Measurements from ENCODE around the gene TET2. TPM values are rescaled to one million over a fixed set of nuclear protein-coding genes. Genes with fewer than 3 reads are reported as not detected.

The TET2 gene
- total RNA-seq, 1 experiment from 2014 or later, result 6.7 TPM

DNA sequence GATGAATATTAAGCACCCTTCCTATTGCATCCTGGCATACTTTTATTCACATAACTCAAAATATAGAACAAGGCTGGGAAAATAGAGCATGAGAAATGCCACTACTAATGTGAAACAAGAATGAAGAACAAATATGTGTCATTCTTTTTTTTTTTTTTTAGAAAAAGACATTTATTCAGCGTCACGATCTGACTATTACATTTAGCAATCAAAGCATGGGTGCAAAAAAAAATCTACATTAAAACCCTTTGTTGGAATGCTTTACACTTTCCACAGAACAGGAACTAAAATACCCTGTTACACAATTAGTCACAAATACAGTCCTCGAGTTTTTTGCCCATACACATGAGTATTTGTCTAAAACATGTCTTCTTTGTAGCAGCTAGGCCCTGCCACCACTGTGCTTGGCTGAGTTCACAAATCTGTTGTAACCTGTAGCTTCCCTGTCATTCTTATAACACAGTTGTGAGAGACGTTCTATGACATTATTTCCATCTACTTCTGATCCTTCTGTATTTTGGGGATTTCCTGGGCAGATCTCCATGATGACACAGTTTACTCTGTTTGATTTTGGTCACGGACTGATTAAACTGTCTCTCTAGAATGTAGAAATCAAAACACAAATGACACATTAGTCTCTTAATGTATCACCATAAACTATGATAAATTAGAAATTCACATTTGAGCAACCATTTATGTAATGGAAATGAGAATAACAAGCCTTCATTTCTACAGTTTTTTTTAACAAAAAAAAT, 9.4 kb upstream of the TET2 start:
- DNase-seq (ENCODE audit: low spot score), result no peak
- in situ Hi-C loops (cut with HindIII; ENCODE audit: low sequenced_read_pairs), result no loop called here

DNA sequence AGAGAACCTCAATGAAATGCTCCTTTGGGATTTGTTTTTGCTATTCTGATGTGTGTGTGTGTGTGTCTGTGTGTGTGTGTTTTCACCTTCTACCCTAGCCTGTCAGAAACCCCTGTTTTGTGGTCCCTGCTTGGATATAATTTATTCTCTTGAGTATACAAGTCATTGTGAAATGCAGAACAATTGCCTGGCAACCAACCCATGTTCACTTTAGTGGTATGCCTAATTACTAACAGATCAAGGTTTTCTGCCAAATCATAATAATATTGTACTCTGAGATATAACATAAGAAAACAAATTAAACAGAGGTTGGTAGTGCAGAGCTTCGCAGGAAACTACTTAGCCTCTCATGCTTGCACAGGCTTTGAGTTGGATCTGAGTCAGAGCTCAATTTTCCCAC, 7.0 kb upstream of the TET2 start:
- in situ Hi-C loops (cut with HindIII; ENCODE audit: low sequenced_read_pairs), result no loop called here

DNA sequence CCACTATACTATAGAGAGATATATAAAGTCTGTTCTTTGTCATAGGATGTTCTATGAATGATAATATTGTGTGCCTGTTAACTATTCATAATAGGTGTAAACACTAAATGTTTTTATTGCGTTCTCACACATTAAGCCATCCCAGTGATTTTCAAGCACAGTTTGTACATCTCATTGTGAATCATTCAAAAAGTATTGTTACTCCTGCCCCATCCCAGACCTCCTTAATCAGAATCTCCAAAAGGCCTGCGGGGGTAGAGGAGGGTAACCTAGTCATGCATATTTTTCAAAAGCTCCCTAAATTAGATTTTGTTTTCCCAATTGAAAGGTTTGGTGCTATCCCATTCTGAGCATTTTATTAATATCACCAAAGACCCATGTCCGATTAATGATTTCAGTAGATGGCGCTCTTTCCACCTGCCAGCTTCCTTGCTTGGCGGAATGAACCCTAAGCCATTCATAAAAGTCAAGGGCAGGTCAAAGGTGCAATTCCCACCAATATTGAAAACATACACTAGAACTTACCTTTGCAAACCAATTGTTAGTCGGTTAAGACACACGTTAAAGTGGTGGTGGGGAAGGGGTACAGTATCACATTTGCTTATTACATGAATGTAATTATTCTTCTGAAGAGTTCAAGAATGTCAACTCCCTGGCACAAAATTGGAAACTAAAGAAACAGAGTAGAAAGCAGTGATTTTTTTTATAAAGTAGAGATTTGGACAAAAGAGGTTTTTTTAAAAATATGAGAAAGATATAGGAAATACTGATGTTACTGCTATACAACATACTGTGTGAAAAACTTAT, 5.8 kb upstream of the TET2 start:
- DNase-seq (ENCODE audit: low spot score), result peak; percentile 50
- in situ Hi-C loops (cut with HindIII; ENCODE audit: low sequenced_read_pairs), result no loop called here

More for the DNA sequence above, 7.0 kb upstream of the TET2 start:
- DNase-seq (ENCODE audit: low spot score), result no peak

- DNase-seq (ENCODE audit: low spot score), result peak; percentile 39
- in situ Hi-C loops (cut with HindIII; ENCODE audit: low sequenced_read_pairs), result no loop called here
Measured at GRCh38 chr4:105145156-105145902, 1.3 kb upstream of the TET2 start.

DNA sequence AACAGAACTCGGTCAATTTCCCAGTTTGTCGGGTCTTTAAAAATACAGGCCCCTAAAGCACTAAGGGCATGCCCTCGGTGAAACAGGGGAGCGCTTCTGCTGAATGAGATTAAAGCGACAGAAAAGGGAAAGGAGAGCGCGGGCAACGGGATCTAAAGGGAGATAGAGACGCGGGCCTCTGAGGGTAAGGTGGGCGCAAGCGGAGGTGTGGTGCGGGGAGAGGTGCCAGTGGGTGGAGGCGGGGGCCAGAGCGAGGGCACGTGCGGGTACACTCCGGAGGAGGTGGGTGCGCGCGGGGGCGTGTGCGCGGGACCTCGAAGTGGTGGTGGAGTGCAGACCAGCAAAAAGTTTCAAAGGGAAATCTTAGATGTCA, 787 bp upstream of the TET2 start:
- in situ Hi-C loops (cut with HindIII; ENCODE audit: low sequenced_read_pairs), result no loop called here
- DNase-seq (ENCODE audit: low spot score), result no peak

DNA sequence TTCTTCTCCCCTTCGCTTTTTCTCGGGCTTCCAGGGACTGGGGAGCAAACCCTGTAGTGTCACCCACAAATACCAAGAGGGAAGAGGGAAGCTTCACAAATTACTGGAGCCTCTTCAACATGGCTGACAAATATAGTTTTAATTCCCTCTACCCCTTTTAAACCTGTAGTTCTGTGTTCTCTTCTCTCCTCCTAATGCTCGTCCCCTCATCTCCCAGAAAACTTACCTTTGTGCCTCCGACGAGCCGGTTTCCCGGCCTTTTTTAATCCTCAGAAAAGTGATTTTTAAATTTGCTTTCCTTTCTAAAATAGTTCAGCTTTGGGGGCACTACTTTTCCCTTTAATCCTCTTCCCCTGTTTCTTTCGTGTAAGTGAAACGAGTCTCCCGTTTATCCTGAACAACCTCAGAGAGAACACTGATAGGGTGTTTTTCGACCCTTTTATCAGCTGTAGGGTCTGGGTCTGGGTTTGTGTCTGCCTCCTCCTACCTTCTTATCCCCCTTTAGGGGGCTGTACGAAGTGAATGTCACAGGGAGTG, 408 bp downstream of the TET2 start:
- DNase-seq (ENCODE audit: low spot score), result no peak

DNA sequence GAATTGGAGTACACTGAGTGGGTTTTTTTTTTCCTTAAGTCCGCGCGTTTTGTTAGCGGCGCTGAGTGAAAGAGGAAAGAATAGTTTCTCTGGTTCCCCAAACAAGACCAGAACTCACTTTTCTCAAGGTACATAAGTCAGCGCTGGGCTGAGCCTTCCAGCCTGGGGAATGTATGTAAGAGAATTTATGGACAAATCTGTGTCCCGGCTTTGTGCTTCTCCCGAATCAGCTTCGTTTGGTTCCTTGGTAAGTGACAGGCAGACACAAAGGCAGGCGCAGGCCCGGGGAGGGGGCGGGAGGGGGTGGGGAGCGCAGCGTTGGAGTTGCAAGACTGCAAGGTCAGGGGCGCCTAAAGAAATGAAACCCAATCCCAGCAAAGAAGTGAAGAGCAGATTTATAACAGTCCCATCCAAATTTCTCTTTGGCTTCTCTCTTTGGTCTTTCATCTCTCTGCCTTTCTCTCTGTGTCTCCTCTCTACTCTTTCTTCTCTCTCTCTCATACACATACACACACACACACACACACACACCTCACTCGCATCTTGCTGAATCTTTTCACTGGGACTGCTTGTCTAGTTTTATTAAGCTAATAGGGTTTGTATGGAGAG, 981 bp downstream of the TET2 start:
- in situ Hi-C loops (cut with HindIII; ENCODE audit: low sequenced_read_pairs), result no loop called here
- peak; percentile 54 for DNase-seq (ENCODE audit: low spot score)

More for the DNA sequence above, 408 bp downstream of the TET2 start:
- in situ Hi-C loops (cut with HindIII; ENCODE audit: low sequenced_read_pairs), result no loop called here

GRCh38 chr4:105148356-105148755, 1.7 kb downstream of the TET2 start:
- DNase-seq (ENCODE audit: low spot score), result no peak
- in situ Hi-C loops (cut with HindIII; ENCODE audit: low sequenced_read_pairs), result no loop called here

GRCh38 chr4:105148776-105149175, 2.1 kb downstream of the TET2 start:
- DNase-seq (ENCODE audit: low spot score), result no peak
- in situ Hi-C loops (cut with HindIII; ENCODE audit: low sequenced_read_pairs), result no loop called here

- in situ Hi-C loops (cut with HindIII; ENCODE audit: low sequenced_read_pairs), result no loop called here
- DNase-seq (ENCODE audit: low spot score), result no peak
Measured at GRCh38 chr4:105149771-105150170, 3.1 kb downstream of the TET2 start.

DNA sequence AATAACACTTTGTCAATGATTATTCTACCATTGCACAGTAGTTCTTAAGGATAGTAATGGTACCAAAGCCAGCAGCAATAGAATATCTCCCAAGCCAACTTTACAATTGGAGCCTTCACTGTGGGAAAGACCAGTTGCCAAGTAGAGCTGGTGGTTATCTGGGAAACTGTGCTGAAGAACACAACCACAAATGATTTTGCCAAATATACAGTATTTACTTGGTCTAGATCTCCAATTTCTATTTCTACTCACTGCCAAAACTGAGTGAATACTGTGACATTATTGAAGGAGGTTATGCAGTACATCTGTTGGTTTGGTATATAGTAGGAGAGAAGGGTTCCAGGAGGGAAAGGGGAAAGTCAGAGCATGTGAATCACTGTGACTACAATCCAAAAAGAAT, 3.8 kb downstream of the TET2 start:
- in situ Hi-C loops (cut with HindIII; ENCODE audit: low sequenced_read_pairs), result no loop called here
- no peak for DNase-seq (ENCODE audit: low spot score)

DNA sequence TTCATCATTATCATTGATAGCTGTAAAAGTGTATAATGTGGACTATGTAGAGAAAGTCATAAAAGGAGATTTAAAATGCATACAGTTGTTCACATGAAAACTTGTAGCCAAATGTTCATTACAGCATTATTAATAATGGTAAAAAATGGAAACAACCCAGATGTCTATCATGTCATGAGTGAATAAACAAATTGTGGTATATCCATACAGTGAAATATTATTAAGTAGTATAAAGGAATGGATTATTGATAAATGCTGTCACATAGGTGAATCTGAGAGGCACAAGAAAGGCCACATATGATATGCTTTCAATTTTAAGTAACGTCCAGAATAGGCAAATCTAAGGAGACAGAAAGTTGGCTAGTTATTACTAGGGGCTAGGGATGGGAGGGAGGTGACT, 7.1 kb downstream of the TET2 start:
- in situ Hi-C loops (cut with HindIII; ENCODE audit: low sequenced_read_pairs), result no loop called here
- no peak for DNase-seq (ENCODE audit: low spot score)

- no peak for DNase-seq (ENCODE audit: low spot score)
- in situ Hi-C loops (cut with HindIII; ENCODE audit: low sequenced_read_pairs), result no loop called here
Measured at GRCh38 chr4:105154576-105154975, 7.9 kb downstream of the TET2 start.

DNA sequence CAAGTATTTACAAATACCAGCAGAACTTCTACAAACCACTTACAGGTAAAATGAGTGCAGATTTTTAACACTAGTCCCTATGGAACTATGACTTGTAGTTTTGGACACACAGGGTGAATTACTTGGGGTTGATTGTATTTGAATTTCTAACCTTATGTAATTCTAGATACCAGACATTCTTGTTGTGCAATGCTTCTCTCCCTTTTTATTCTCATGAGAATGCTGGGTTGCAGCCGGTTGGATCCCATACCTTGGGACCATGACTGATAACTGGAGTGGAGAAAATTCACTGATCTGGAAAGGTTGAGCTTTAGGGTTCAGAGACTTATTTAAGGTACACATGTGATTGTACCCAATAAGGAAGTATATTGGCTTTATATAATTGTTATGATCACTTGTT, 8.8 kb downstream of the TET2 start:
- in situ Hi-C loops (cut with HindIII; ENCODE audit: low sequenced_read_pairs), result no loop called here
- DNase-seq (ENCODE audit: low spot score), result no peak

GRCh38 chr4:105158837-105159236, 12.2 kb downstream of the TET2 start:
- in situ Hi-C loops (cut with HindIII; ENCODE audit: low sequenced_read_pairs), result no loop called here
- no peak for DNase-seq (ENCODE audit: low spot score)

DNA sequence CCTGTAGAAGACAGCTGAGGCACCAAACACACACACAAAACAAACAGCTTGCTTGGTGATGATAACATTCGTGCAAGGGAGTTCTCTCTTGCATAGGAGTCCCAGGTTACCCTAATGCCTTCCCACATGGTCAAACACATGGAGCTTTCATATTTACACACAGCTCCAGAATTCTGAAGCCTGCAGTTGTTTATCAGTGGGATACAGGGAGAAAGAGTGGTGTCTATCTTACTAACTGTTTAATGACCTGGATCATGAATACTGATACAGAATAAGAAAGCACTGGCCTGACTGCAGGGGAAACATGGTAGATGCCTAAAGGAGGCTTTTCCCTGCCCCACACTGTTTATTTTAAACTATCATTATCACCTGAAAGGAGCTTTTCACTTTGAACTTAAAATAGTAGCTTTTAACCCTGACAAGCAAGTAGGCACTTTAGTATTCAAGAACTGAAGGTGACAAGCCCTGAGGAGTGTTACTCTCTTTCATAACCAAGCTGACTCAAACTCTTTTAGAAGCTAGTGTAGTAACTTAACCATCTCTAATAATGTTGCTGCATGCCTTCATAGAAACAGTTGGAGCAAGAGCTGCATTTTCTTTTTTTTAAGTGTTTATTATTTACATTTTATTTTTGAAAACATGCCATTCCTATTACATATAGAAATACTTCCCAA, 15.6 kb downstream of the TET2 start:
- in situ Hi-C loops (cut with HindIII; ENCODE audit: low sequenced_read_pairs), result no loop called here
- DNase-seq (ENCODE audit: low spot score), result no peak

- DNase-seq (ENCODE audit: low spot score), result no peak
- in situ Hi-C loops (cut with HindIII; ENCODE audit: low sequenced_read_pairs), result no loop called here
Measured at GRCh38 chr4:105164548-105164947, 17.9 kb downstream of the TET2 start.

DNA sequence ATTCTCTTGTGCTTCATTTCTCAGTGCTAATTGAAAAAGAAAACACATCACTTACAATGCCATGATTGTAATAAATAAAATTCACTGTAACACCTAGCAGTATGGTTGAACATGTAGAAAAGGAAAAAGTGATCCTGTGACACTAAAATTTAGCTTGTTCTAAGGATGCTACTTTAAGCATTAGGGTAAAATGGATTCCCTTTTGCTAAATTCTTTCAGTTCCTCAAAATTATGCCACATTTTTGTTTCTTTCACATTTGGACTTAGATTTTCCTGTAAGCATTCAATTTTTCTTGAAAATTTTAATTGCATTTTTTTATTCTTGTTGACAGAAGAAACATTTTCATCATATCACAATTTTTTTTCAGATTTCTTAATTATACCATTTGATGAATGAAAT, 19.4 kb downstream of the TET2 start:
- in situ Hi-C loops (cut with HindIII; ENCODE audit: low sequenced_read_pairs), result no loop called here
- no peak for DNase-seq (ENCODE audit: low spot score)

DNA sequence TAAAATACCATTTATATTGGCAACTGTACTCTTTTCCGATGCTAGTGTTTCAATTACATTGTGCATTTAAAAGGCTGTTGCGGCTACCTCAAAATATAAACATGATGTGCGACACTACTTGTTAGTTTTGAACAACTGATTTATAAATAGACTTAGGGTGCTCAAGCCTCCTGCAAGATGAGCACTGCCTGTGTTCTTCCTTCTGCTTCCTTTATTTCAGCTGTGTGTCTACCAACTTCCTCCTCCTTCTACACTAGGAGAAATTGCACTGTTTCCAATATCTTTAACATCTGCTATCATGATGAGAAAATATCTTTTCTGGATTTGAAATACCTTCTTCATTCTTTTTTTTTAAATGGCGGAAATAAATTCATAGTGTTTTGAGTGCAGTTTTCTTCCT, 24.0 kb downstream of the TET2 start:
- DNase-seq (ENCODE audit: low spot score), result no peak

More for the DNA sequence above, 24.0 kb downstream of the TET2 start:
- in situ Hi-C loops (cut with HindIII; ENCODE audit: low sequenced_read_pairs), result no loop called here
